Measurements from ENCODE around the gene PLEKHF1.

- TF ChIP-seq CTCF (IDR thresholded peaks at IDR 0.05) = no peak
- TF ChIP-seq POLR2A (IDR thresholded peaks at IDR 0.05) = no peak
Observed at GRCh38 chr19:29622166-29623070, 42.8 kb upstream of the PLEKHF1 start.
